GM12892 (cell line): ENCODE data around the gene GPR78.

ENCODE experiments used
- DNase-seq: peaks from one replicate; pipeline ENCODE4 v3.0.0; 2011; ENCODE audit not compliant: insufficient read length
- FAIRE-seq: peaks from 2 replicates; lab custom pipeline; 2011; peaks lifted over from hg19 to GRCh38; lab: Jason Lieb, UNC
- POLR2A ChIP-seq: IDR thresholded peaks from 2 replicates; pipeline ENCODE4 v1.6.1; 2011; ENCODE audit warnings: low read depth, low read length, control low read depth
- POLR2AphosphoS5 ChIP-seq: IDR thresholded peaks from 2 replicates; pipeline ENCODE4 v1.6.1; 2011; ENCODE audit warnings: low read depth, low read length, control low read depth
- TAF1 ChIP-seq: IDR thresholded peaks from 2 replicates; pipeline ENCODE4 v1.6.1; 2011; ENCODE audit warnings: low read depth, mild to moderate bottlenecking, control low read depth, low read length, borderline replicate concordance

Gene GPR78

DNA sequence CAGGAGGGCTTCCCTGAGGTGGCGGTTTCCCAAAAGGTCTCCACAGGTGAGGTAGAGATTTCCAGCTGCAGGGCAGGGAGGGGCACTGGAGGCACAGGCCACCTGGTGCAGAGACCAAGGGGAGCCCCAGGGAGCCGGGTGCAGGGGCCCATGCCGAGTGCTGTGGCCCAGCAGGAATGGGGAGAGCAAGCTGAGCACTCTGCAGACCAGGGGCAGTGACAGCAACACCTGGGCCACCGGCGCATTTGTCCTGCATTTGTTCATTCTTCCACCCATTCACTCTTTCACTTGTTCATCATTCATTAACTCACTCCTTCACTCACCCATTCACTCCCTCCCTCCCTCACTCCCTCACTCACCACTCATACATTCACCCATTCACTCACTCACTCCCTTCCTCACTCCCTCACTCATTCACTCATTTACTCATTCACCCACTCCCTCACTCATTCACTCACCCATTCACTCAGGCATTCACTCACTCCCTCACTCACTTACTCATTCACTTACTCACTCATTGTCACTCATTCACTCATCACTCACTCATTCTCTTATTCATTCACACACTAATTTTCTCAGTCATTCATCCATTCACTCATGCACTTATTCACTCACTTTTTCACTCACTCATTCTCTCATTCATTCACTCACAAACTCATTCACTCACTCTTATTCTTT, 28.7 kb downstream of the GPR78 start:
- no peak for DNase-seq
- FAIRE-seq = no peak
- TF ChIP-seq TAF1 (no peak), POLR2A (no peak), POLR2AphosphoS5 (no peak)

DNA sequence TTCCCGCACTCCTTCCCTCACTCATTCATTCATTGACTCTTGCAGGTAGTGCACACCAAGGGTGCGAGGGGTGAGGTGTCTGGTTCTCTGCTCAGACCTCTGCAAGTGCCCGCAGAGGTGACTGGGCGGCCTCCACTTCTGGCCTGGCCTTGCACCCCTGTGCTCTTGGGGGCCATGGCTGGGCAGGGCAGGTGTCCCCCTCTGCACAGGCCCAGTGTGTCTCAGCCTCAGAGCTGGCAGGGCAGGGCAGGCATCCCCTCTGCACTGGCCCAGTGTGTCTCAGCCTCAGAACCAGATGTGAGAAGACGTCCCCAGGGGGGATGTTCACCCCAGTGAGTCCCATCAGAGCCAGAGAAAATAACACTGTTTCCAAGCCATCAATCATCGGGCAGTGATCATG, 29.2 kb downstream of the GPR78 start:
- DNase-seq (no peak), FAIRE-seq (no peak)
- TF ChIP-seq POLR2A (no peak), TAF1 (no peak), POLR2AphosphoS5 (no peak)

DNA sequence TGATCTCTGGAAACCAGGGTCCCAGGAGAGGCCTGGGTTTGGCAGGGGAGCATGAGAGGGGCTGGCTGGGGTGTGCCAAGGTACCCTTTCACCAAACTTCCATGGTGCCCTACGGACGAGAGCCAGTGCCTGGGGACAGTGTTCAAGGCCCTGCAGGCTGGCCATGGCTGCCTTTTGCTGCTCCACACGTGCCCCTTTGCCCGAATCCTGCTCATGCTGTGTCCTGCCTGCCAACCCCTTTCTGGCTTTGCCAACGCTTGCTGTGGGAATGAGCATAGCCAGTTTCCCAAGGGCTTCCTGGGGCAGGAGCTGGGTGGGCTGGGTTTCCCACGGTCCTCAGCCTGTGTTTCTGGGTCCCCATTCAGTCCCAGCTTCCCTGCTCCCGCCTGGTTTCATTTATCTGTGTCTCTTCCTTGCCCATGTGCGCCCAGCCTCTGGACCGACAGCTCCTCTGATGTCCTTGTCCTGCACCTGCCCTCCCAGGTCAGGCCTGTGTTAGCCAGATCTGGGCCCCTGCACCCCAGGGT, 29.7 kb downstream of the GPR78 start:
- FAIRE-seq = no peak
- DNase-seq = no peak
- no peak for TF ChIP-seq TAF1
- no peak for TF ChIP-seq POLR2AphosphoS5
- TF ChIP-seq POLR2A = no peak

DNA sequence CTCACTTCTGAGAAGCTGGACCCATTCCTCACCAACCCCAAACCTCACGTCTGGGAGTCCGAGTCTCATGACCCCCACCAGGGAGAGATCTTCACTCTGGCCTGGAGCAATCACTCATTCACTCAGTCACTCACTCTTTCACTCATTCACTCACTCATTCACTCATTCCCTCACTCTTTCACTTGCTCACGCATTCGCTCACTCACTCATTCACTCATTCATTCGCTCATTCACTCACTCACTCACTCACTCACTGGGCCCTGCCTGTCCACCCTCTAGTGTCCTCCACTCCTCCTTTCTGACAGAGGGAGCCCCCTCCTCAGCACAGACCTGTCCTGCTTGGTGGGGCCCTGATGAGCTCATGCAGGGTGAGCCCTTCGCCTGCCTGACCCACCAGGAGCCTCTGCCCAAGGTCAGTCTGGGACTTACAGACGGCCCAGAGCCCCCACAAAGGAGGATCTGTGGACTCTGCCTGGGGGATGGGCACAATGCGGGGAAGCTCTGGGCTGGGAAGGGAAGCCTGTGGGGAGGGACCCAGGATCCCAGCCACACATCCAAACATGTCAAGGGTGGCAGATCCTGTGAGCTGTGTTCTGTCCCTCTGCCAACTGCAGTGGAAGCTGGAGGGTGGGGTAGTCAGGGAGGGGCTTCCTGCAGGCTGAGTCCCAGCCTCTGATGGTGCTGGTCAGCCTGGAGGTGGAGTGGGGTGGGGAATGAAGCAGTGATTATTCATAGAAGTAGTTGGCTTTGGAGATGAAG, 30.8 kb downstream of the GPR78 start:
- TF ChIP-seq POLR2AphosphoS5 = no peak
- TF ChIP-seq POLR2A = no peak
- TF ChIP-seq TAF1 = no peak
- DNase-seq (no peak), FAIRE-seq (no peak)

DNA sequence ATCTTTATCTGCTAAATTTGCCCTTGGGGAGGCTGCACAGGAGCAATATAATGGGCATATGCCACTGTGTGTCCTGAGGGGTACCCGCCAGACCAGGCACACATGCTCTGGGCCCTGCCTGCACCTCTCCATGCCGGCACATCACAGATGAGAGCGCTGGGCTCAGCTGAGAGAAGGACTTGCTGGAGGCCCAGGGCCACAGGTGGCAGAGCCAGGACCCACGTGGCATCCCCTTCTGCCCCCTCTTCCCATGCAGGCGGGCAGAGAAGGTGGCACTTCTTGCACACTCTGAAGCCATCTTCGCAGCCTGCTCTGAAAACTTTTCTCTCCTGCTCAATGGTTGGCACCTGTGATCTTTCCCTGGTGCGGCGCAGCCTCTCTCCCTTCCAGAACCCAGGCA, 32.5 kb downstream of the GPR78 start:
- no peak for FAIRE-seq
- DNase-seq = no peak

DNA sequence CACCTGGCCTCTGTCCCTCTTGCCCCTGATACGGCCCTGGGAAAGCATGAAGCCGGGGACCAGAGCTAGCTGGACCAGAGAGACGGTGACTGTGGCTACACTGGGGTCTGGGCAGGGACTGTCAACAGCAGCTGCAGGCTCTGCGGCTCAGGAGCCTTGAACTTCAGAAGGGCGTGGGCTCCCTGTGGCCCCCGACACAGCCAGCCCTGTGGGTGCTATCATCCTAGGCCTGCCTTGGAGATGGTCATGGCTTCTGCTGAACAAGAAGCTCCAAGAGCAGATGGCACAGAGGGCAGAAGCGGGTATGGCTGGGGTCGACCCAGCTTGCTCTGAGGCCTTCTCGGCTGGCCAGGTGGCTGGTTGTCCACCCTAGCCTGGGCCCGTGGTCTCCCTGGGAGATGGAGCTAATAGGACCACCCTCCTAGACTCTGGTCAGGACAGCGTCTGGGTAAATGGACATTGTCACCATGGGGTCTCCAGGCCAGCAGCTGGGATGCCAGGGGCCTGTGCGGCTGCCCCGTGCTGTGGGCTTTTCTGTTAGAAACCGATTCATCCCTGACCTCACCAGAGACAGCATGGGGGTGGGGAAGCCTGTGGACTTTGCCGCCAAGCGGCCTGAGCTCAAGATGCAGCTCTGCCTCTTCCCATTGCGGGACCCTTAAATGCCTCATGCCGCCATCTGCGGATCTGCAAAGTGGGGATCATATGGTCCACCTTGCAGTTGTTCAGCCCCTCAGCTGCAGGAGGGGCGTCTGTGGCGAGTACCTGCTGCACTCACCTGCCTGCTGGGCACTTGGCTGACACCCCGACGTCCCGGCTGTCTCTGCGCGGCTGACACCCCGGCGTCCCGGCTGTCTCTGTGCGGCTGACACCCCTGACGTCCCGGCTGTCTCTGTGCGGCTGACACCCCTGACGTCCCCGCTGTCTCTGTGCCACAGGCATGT, 33.5 kb downstream of the GPR78 start:
- no peak for DNase-seq

More for the DNA sequence above, 32.5 kb downstream of the GPR78 start:
- no peak for TF ChIP-seq TAF1
- TF ChIP-seq POLR2A = no peak
- TF ChIP-seq POLR2AphosphoS5 = no peak

DNA sequence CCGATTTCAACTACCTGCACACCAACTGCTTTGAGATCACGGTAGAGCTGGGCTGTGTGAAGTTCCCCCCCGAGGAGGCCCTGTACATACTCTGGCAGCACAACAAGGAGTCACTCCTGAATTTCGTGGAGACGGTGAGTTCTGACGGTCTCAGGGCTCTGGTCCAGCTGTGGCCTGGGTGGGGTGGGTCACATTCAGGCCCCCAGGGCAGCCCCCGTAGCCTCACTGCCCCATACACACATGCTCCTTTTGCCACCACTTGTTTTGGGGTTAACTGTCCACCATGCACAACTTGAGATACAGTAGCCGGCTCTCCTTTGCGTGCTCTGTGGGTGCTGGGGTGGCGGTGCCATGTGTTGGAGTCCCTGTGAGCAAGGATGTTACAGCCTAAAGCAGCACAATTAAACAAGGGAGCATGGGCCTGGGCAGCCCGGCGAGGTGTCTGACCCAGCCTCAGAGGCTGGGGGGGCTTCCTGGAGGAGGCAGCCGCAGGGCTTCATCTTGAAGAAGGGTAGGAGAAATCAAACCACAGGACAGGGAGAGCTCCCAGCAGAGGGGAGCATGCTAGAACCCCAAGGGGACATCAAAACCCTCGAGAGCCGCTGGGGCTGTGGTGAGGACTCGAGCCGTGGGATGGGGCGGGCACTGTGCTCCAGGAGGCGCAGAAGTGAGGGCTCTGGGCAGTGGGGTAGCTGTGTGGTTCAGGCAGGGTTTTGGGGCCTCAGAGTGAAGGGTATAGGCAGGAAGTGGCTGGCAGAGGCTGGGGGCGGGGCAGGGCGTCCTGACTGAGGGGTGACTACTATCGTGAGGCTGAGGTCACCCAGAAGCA, 34.4 kb downstream of the GPR78 start:
- TF ChIP-seq POLR2A (no peak), POLR2AphosphoS5 (no peak), TAF1 (no peak)
- DNase-seq (no peak), FAIRE-seq (no peak)

More for the DNA sequence above, 33.5 kb downstream of the GPR78 start:
- FAIRE-seq = no peak
- TF ChIP-seq POLR2A (no peak), TAF1 (no peak), POLR2AphosphoS5 (no peak)

DNA sequence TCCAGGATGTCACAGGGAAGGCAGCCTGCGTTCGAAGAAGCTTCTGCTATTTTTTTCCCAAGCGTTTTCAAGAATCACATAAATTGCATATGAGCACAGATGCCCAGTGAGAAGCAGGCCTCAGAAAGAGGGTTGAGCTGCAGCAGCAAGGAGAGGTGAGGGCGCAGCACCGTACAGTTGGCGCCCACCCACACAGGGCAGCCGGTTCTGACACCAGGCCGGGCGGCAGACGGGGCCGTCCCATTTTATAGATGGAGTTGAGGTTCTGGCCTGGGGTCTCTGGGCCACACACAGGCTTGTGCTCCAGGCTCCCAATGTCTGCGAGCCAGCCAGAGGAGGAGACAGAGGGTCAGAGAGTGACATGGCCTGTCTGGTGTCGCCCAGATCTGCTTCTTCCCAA, 35.2 kb downstream of the GPR78 start:
- no peak for TF ChIP-seq POLR2A
- no peak for TF ChIP-seq TAF1
- TF ChIP-seq POLR2AphosphoS5 = no peak
- FAIRE-seq (no peak), DNase-seq (no peak)

DNA sequence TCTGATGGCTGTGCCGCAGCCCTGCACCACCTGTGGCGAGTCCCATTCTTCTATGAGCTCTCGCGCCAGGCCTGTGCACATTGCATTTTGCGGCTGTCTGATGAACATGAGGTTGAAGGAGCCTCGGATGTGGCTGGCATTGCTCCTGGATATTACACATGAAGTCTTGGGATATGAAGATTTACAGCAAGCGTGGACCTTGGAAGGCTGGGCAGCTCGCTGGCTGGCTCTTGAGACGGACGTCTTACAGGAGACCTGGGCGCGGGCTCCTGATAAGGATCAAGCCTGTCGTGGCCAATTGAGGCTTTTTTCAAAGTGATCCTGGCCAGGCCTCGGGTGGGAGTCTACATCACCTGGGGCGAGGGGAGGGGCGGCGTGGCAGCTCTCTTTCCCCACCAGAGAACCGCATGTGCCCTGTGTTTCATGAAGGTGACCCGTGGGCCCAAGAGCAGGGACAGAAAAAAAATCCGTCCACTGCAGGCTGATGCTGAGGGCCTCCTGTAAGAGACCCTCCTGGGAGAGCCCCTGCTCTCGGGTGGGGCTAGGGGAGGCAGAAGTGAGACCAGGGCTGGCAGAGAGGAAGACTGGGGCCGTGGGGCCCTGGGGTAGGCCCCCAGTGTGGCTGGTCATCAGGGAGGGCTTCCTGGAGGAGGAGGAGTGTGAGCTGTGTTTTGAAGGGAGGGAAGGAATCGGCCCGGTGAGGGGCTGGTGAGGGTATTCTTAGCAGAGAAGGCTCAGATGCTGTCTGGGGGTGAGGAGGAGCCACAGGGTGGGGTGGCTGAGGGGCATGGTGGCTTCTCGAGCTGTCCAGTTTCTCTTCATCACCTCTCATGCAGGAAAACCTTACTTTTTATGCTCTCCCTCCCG, 36.0 kb downstream of the GPR78 start:
- TF ChIP-seq POLR2AphosphoS5 (no peak), POLR2A (no peak), TAF1 (no peak)
- DNase-seq (no peak), FAIRE-seq (no peak)
